ENCODE measurements around the gene PET100.
A peak's percentile ranks its signal among the peaks of the same experiment; 100 is the strongest.

Gene PET100

DNA sequence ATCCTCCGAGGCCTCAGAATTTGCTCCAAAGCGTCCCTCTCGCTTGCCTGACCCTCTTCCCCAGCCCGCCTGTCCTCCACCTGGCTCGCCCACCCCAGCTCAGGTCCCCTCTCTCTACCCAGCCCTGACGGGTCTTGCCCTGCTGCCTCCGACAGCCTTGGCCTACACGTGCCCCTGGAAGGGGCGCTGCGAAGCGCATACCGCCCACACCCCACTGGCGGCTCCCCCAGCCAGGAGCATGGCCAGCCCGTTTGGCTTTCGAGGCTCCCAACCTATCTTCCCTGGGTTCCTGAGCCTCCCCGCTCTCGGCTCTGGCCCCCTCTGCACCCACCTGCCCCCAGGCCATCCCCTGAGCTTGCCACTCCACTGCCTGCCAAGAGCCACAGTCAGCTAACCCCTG lies 4.8 kb upstream of the PET100 start:
- H3K4me3 ChIP-seq (replicated peaks in 1 of 2; ENCODE audit: low read depth in 2 of 2, low read length in 2 of 2): no peak overlapping the region
- no peak for DNase-seq (ENCODE audit: low read depth in 2 of 2)
- TF ChIP-seq, protein P1, sequence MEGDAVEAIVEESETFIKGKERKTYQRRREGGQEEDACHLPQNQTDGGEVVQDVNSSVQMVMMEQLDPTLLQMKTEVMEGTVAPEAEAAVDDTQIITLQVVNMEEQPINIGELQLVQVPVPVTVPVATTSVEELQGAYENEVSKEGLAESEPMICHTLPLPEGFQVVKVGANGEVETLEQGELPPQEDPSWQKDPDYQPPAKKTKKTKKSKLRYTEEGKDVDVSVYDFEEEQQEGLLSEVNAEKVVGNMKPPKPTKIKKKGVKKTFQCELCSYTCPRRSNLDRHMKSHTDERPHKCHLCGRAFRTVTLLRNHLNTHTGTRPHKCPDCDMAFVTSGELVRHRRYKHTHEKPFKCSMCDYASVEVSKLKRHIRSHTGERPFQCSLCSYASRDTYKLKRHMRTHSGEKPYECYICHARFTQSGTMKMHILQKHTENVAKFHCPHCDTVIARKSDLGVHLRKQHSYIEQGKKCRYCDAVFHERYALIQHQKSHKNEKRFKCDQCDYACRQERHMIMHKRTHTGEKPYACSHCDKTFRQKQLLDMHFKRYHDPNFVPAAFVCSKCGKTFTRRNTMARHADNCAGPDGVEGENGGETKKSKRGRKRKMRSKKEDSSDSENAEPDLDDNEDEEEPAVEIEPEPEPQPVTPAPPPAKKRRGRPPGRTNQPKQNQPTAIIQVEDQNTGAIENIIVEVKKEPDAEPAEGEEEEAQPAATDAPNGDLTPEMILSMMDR (IDR thresholded peaks at IDR 0.05; ENCODE audit: low read depth, low read length): no peak

DNA sequence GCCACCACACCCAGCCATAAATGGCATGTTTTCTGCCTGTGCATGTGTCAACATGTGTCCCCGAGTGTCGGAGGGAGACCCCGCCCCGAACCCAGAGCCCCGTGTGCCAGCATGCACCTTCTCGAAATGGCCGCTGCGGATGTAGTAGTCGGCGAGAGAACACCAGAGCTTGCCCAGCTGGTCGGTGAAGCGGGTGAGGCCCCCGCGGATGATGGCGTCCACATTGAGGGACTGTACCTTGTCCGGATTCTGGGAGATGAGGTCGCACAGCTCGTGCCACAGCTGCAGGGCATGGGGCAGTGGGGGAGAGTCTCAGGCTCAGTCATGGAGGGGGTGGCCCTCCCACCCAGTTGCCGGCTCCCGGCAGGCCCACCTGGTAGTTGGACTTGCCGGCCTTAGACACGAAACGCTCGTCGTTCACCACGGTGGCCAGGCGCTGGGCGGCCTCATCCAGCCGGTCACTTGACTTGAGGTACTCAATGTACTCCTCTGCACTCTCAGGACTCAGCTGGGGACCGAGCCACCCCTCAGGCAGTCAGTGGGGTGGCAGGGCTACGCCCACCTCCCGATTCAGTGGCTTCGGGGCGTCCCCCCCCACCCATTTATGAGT lies 3.7 kb upstream of the PET100 start:
- no peak overlapping the region for H3K4me3 ChIP-seq (replicated peaks in 1 of 2; ENCODE audit: low read depth in 2 of 2, low read length in 2 of 2)
- no peak for DNase-seq (ENCODE audit: low read depth in 2 of 2)
- TF ChIP-seq, protein P1 (IDR thresholded peaks at IDR 0.05; ENCODE audit: low read depth, low read length): no peak

GRCh38 chr19:7627166-7627565 lies 2.4 kb upstream of the PET100 start:
- TF ChIP-seq, protein P1 (IDR thresholded peaks at IDR 0.05; ENCODE audit: low read depth, low read length): no peak
- no peak for DNase-seq (ENCODE audit: low read depth in 2 of 2)
- no peak overlapping the region for H3K4me3 ChIP-seq (replicated peaks in 1 of 2; ENCODE audit: low read depth in 2 of 2, low read length in 2 of 2)

DNA sequence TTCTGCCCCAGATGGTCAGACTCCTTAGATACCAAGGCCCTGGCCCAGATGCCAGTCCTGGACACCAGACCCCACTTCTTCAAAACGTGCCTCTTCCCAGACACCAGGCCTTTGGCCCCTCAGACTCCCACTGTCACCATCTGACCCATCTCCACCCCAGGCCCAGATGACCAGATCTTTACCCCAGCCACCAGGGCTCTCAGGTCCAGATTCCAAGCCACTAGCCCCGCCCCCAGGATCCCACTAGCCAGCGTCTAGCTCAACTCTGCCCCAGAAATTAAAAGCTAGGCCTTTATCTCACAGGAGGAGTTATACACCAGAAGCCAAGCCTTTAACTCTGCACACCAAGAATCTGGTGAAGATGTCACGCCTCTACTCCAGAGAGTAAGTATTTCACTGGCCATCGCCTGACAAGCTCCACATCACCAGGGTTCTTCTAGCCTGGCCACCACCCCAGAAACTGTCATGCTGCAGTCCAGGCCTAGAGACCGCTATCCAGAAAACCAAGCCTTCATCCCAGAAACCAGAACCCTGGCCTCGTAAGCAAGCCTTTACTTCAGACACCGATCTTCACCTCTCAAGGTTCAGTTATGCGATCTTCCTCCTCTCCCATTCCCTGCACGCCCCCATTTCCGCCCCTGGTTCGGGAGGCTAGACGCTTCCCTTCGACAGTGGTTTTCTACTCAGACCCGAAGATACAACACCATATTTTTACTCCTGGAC lies 843 bp upstream of the PET100 start:
- peak overlapping the region; percentile 68 to 100 for H3K4me3 ChIP-seq (replicated peaks in 1 of 2; ENCODE audit: low read depth in 2 of 2, low read length in 2 of 2)
- TF ChIP-seq, protein P1 (IDR thresholded peaks at IDR 0.05; ENCODE audit: low read depth, low read length): no peak
- no peak for DNase-seq (ENCODE audit: low read depth in 2 of 2)

DNA sequence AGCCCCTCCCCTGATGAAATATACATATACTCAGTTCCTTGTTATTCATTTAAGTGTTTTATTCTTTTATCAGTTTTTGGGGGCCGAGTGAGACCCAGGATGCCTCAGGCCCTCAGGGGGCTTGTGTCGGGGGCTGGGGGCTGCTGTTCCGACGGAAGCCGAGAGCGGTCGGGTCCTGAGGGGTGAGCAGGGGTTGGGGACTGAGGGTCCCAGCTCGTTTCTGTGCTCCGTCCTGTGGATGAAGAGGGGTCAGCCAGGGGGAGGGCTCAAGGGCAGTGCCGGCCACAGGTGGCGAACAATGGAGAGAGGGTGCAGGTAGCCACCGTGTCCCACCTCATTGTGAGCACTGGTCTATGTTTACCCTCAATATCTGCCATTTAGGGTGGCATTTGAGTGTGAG lies 2.0 kb downstream of the PET100 start:
- H3K4me3 ChIP-seq (replicated peaks in 1 of 2; ENCODE audit: low read depth in 2 of 2, low read length in 2 of 2): no peak overlapping the region
- TF ChIP-seq, protein P1 (IDR thresholded peaks at IDR 0.05; ENCODE audit: low read depth, low read length): no peak
- no peak for DNase-seq (ENCODE audit: low read depth in 2 of 2)

GRCh38 chr19:7632340-7633203 lies 3.0 kb downstream of the PET100 start:
- no peak for DNase-seq (ENCODE audit: low read depth in 2 of 2)
- H3K4me3 ChIP-seq (replicated peaks in 1 of 2; ENCODE audit: low read depth in 2 of 2, low read length in 2 of 2): no peak overlapping the region
- TF ChIP-seq, protein P1 (IDR thresholded peaks at IDR 0.05; ENCODE audit: low read depth, low read length): no peak
